ENCODE measurements around the gene BMX.
A peak's percentile ranks its signal among the peaks of the same experiment; 100 is the strongest.

The BMX gene

DNA sequence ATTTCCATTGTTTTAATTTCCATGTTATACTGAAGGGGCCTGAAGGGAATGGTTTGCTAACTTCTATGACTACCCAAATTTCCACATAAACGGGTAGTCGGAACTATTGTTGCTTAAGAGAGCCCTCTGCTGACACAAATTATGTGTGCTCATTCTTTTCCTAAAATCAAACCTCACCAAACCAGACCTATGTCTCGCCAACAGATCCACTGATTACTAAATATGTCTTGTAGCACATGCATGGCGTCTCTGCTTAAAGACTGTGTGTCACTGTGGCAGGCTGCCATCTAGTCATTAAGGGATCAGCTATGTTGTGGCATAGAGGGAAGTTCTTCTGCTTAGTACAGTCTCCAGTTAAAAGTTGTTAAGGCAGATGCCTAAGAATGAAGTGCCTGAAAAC lies 32.6 kb upstream of the BMX start:
- H3K27ac ChIP-seq = no peak overlapping the region
- no peaks in the 10 kb centered on the region for H3K36me3 ChIP-seq (ENCODE audit: control insufficient read depth, insufficient read depth, low read length)

DNA sequence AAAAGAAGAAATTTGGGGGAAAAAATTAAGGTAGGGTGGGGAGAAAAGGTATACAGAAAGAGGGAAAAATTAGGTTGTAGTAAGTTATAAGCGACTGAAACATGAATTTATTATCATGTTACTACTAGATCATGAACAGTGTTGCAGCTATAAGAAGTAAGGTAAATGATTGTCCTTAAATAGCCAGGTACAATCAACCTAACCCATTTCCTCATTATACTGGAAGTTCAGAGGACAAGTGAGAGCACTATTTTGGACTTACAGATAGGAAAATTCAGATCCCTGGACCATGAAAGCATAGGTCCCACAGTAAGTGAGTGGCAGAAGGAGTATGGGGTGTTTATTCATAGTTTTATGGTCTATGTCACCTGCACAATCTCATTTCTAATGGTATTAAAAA lies 31.0 kb upstream of the BMX start:
- Histone ChIP-seq H3K27me3 (ENCODE audit: control insufficient read depth, insufficient read depth, low read length) (no peaks in the 10 kb centered on the region), H3K4me1 (no peaks in the 10 kb centered on the region)
- TF ChIP-seq, protein P1, sequence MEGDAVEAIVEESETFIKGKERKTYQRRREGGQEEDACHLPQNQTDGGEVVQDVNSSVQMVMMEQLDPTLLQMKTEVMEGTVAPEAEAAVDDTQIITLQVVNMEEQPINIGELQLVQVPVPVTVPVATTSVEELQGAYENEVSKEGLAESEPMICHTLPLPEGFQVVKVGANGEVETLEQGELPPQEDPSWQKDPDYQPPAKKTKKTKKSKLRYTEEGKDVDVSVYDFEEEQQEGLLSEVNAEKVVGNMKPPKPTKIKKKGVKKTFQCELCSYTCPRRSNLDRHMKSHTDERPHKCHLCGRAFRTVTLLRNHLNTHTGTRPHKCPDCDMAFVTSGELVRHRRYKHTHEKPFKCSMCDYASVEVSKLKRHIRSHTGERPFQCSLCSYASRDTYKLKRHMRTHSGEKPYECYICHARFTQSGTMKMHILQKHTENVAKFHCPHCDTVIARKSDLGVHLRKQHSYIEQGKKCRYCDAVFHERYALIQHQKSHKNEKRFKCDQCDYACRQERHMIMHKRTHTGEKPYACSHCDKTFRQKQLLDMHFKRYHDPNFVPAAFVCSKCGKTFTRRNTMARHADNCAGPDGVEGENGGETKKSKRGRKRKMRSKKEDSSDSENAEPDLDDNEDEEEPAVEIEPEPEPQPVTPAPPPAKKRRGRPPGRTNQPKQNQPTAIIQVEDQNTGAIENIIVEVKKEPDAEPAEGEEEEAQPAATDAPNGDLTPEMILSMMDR (IDR thresholded peaks at IDR 0.05) = no peak

More for the DNA sequence above, 32.6 kb upstream of the BMX start:
- Histone ChIP-seq H3K4me2 (ENCODE audit: low read length) (no peak overlapping the region), H3K4me1 (no peaks in the 10 kb centered on the region), H3K79me2 (no peaks in the 10 kb centered on the region), H3K9ac (no peak overlapping the region), H2AFZ (no peak overlapping the region), H3K4me3 (ENCODE audit: low read depth, low read length) (no peak overlapping the region), H3K27me3 (ENCODE audit: control insufficient read depth, insufficient read depth, low read length) (no peaks in the 10 kb centered on the region), H3K9me3 (ENCODE audit: control insufficient read depth, low read length) (no peaks in the 10 kb centered on the region)
- TF ChIP-seq, protein P1 (IDR thresholded peaks at IDR 0.05) = peak; percentile 13

DNA sequence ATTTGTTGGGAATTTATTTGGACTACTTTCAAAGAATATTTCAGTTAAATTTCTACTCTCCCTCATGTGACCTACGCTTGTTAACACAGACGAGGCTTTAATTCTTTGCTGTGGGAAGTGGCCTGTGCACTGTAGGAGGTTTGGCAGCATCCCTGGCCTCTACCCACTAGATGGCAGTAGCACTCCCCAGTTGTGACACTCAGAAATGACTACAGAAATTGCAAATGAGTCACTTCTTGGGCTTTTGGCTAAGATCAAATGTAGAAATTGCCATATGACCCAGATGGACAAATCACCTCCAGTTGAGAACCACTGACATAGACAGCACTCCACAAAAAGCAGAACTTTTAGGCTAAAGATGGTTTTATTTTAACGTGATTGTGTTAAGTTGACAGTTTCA lies 29.6 kb upstream of the BMX start:
- H3K36me3 ChIP-seq (ENCODE audit: control insufficient read depth, insufficient read depth, low read length) = no peaks in the 10 kb centered on the region
- H3K27me3 ChIP-seq (ENCODE audit: control insufficient read depth, insufficient read depth, low read length) = no peaks in the 10 kb centered on the region
- no peaks in the 10 kb centered on the region for H3K9me3 ChIP-seq (ENCODE audit: control insufficient read depth, low read length)
- H3K4me1 ChIP-seq = no peaks in the 10 kb centered on the region
- H3K4me3 ChIP-seq (ENCODE audit: low read depth, low read length) = no peak overlapping the region
- no peak overlapping the region for H3K9ac ChIP-seq
- H3K4me2 ChIP-seq (ENCODE audit: low read length) = no peak overlapping the region
- H3K79me2 ChIP-seq = no peaks in the 10 kb centered on the region
- TF ChIP-seq, protein P1 (IDR thresholded peaks at IDR 0.05) = peak; percentile 63
- H3K27ac ChIP-seq = no peak overlapping the region
- no peak overlapping the region for H2AFZ ChIP-seq

More for the DNA sequence above, 31.0 kb upstream of the BMX start:
- Histone ChIP-seq H3K4me3 (ENCODE audit: low read depth, low read length) (no peak overlapping the region), H3K79me2 (no peaks in the 10 kb centered on the region), H3K27ac (no peak overlapping the region), H3K9ac (no peak overlapping the region), H3K36me3 (ENCODE audit: control insufficient read depth, insufficient read depth, low read length) (no peaks in the 10 kb centered on the region), H3K4me2 (ENCODE audit: low read length) (no peak overlapping the region), H2AFZ (no peak overlapping the region), H3K9me3 (ENCODE audit: control insufficient read depth, low read length) (no peaks in the 10 kb centered on the region)

DNA sequence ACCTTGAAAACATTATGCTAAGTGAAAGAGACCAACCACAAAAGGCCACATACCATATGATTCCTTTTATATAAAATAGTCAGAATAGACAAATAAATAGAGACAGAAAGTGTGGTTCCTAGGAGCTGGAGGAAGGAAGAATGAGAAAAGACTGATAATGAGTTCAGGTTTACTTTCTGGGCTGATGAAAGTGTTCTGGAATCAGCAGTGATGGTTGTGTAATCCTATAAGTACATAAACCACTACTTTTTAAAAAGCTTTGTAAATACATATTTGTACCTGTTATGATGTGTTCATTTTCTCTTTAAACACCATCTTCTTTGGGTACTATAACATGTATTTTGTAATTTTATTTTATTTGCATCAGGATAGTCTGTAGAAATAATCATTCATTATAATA lies 28.1 kb upstream of the BMX start:
- no peak overlapping the region for H3K27ac ChIP-seq
- H3K79me2 ChIP-seq = no peaks in the 10 kb centered on the region
- H3K4me1 ChIP-seq = no peaks in the 10 kb centered on the region
- H3K27me3 ChIP-seq (ENCODE audit: control insufficient read depth, insufficient read depth, low read length) = no peaks in the 10 kb centered on the region
- no peak overlapping the region for H2AFZ ChIP-seq
- H3K36me3 ChIP-seq (ENCODE audit: control insufficient read depth, insufficient read depth, low read length) = no peaks in the 10 kb centered on the region
- no peak overlapping the region for H3K4me3 ChIP-seq (ENCODE audit: low read depth, low read length)
- no peaks in the 10 kb centered on the region for H3K9me3 ChIP-seq (ENCODE audit: control insufficient read depth, low read length)
- no peak overlapping the region for H3K9ac ChIP-seq
- H3K4me2 ChIP-seq (ENCODE audit: low read length) = no peak overlapping the region
- TF ChIP-seq, protein P1 (IDR thresholded peaks at IDR 0.05) = no peak

DNA sequence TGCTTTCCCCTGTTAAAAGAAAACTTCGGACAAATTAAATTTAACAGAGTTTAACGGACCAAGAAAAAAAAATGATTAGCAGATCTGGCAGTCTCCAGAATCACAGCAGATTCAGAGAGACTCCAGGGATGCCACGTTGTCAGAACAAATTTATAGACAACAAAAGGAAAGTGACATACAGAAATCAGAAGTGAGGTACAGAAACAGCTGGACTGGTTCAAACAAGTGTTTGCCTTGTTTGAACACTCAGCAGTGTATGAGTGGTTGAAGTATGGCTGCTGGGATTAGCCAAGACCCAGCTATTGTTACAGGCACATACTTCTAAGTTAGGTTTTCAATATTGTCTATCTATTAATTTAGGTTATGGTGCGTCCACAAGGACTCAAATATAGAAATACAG lies 26.6 kb upstream of the BMX start:
- Histone ChIP-seq H3K9ac (no peak overlapping the region), H3K4me2 (ENCODE audit: low read length) (no peak overlapping the region), H3K79me2 (no peaks in the 10 kb centered on the region), H3K9me3 (ENCODE audit: control insufficient read depth, low read length) (no peaks in the 10 kb centered on the region), H3K27ac (no peak overlapping the region), H3K27me3 (ENCODE audit: control insufficient read depth, insufficient read depth, low read length) (no peaks in the 10 kb centered on the region), H3K4me3 (ENCODE audit: low read depth, low read length) (no peak overlapping the region), H3K4me1 (no peaks in the 10 kb centered on the region), H3K36me3 (ENCODE audit: control insufficient read depth, insufficient read depth, low read length) (no peaks in the 10 kb centered on the region), H2AFZ (no peak overlapping the region)
- TF ChIP-seq, protein P1 (IDR thresholded peaks at IDR 0.05) = no peak
